Activated CD8-positive, alpha-beta memory T cell treated with anti-CD3 and anti-CD28 coated beads for 36 hours (primary cell): ENCODE results near the gene PNN. TPM values are rescaled to one million over a fixed set of nuclear protein-coding genes. Genes with fewer than 3 reads are reported as not detected.
"Not testable (repeated sequence)": the region's sequence is repeated elsewhere in the genome, so short reads cannot be mapped to it uniquely, and the experiment has no call there.

Experiments
- CTCF ChIA-PET: fragments of 350-600 bp; sonication (Branson Sonifier 250); formaldehyde crosslinking; loops from one replicate; lab custom pipeline; 2021; ENCODE audit warnings: antibody characterized with exemption; lab: Charles Lee
- POLR2A ChIA-PET: fragments of 350-600 bp; sonication (Branson Sonifier 250); formaldehyde crosslinking; loops from one replicate; lab custom pipeline; 2021; ENCODE audit warnings: antibody characterized with exemption; lab: Charles Lee
- total RNA-seq, 2 experiments: library from RNA; stranded (reverse); gene quantifications; one replicate each; pipeline ENCODE4 v1.2.3, GENCODE V29; 2021

PNN gene
- total RNA-seq, 2 experiments from 2014 or later, result 101 to 102 TPM

- ChIA-PET POLR2A (no interaction called here), CTCF (no interaction called here)
Measured at GRCh38 chr14:39218171-39218769, 43.2 kb downstream of the PNN start.

GRCh38 chr14:39219075-39219499 is 44.0 kb downstream of the PNN start:
- ChIA-PET CTCF (no interaction called here), POLR2A (interaction anchor here (0.7 kb wide), 1 partner anchor 48 kb away, joined by 6 read pairs; no protein-coding TSS in a partner anchor)

GRCh38 chr14:39220473-39220872 is 45.4 kb downstream of the PNN start:
- POLR2A ChIA-PET, CTCF ChIA-PET: not testable (repeated sequence)

GRCh38 chr14:39228044-39228443 is 53.0 kb downstream of the PNN start:
- ChIA-PET POLR2A (interaction anchor here (0.6 kb wide), 1 partner anchor 116 kb away, joined by 3 read pairs; no protein-coding TSS in a partner anchor), CTCF (interaction anchor here (0.6 kb wide), 1 partner anchor 38 kb away, joined by 3 read pairs; no protein-coding TSS in a partner anchor)

GRCh38 chr14:39228509-39229221 is 53.6 kb downstream of the PNN start:
- ChIA-PET POLR2A (interaction anchor here (0.6 to 3.8 kb wide), 7 partner anchors 23 to 203 kb away, joined by 3 to 25 read pairs (median 4); partner anchors contain the start of genes FBXO33, PNN and SEC23A), CTCF (interaction anchor here (0.7 kb wide), 1 partner anchor 122 kb away, joined by 4 read pairs; no protein-coding TSS in a partner anchor)

GRCh38 chr14:39229222-39229543 is 54.1 kb downstream of the PNN start:
- ChIA-PET CTCF (interaction anchor here (0.7 to 0.8 kb wide), 2 partner anchors 123 to 202 kb away, joined by 3 to 4 read pairs; no protein-coding TSS in a partner anchor), POLR2A (interaction anchor here (0.6 to 3.8 kb wide), 7 partner anchors 22 to 203 kb away, joined by 3 to 25 read pairs (median 4); partner anchors contain the start of genes FBXO33, PNN, SEC23A and TRAPPC6B)

- POLR2A ChIA-PET, result interaction anchor here (0.6 to 3.8 kb wide), 7 partner anchors 22 to 202 kb away, joined by 3 to 25 read pairs (median 4); partner anchors contain the start of genes FBXO33, PNN, SEC23A and TRAPPC6B
- CTCF ChIA-PET, result interaction anchor here (0.7 to 0.8 kb wide), 2 partner anchors 123 to 201 kb away, joined by 3 to 4 read pairs; no protein-coding TSS in a partner anchor
Measured at GRCh38 chr14:39229601-39230110, 54.6 kb downstream of the PNN start.

GRCh38 chr14:39230416-39231035 is 55.5 kb downstream of the PNN start:
- POLR2A ChIA-PET, result interaction anchor here (0.7 to 3.8 kb wide), 2 partner anchors 37 to 200 kb away, joined by 3 to 25 read pairs; no protein-coding TSS in a partner anchor
- CTCF ChIA-PET, result interaction anchor here (1.0 kb wide), 1 partner anchor 36 kb away, joined by 3 read pairs; no protein-coding TSS in a partner anchor

GRCh38 chr14:39231751-39232553 is 56.9 kb downstream of the PNN start:
- ChIA-PET CTCF (interaction anchor here (0.6 to 1.1 kb wide), 4 partner anchors 29 to 57 kb away, joined by 3 read pairs; partner anchors contain the start of gene PNN), POLR2A (interaction anchor here (0.7 to 3.8 kb wide), 4 partner anchors 35 to 201 kb away, joined by 3 to 25 read pairs (median 3); partner anchors contain the start of genes FBXO33, PNN and TRAPPC6B)

Other genes with a start within 250 kb of the PNN start
- 10 to 100 TPM; 37.1 to 41.1 TPM for gene SEC23A, start 72.0 kb upstream of the PNN start, total RNA-seq
- 10 to 100 TPM; 18.3 to 21.3 TPM for gene GEMIN2, start 60.9 kb upstream of the PNN start, total RNA-seq
- 10 to 100 TPM; 21.2 to 23.4 TPM for gene TRAPPC6B, start 4.9 kb upstream of the PNN start, total RNA-seq
- 10 to 100 TPM; 19.2 to 19.5 TPM for gene MIA2, start 58.7 kb downstream of the PNN start, total RNA-seq